ENCODE measurements around the gene MARCHF2. TPM values are rescaled to one million over a fixed set of nuclear protein-coding genes. Genes with fewer than 3 reads are reported as not detected.

MARCHF2 gene
- total and polyA plus RNA-seq, 9 of the 15 experiments (the other 6 are each of a cell fraction or from before 2014, with no cell fraction given), result 0.39 to 6.4 (median 2.2) TPM

DNA sequence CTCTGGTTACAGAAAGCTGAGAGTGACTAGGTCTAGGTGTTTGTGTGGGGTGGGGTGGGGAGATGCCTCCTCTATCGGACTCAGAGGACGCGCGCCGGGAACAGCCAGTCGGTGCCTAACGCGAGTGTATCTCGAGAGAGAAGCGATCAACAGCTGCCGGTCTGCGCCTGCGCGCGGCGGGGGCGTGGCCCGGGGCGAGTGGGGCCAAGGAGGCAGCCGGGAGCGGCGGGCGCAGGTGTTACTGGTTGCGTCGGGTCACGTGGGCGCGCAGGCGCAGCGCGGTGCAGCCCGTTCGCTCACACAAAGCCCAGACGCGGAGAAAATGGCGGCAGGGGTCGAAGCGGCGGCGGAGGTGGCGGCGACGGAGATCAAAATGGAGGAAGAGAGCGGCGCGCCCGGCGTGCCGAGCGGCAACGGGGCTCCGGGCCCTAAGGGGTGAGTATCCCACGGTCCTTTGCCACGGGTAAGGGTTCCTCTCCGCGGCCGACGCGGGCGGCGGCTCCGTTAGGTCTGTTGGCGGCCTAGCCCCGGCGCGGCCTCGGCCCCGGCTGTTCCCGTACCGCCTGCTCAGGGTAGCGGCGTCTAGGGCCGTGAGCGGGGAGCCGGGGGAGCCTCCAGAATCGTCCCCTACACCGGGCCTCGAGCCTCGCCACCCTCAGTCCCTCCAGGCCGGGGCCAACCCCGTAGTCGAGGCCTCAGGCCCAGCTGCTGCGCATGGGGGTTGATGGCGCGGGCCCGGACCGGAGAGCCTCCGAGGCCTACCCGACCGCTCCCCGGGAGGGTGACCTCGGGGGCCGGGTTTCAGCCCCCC lies 31.8 kb downstream of the MARCHF2 start, which contains the start of gene HNRNPM (continued):
- TF ChIP-seq MEIS2 (IDR thresholded peaks at IDR 0.05; ENCODE audit: partially characterized antibody), result peak; percentile 93
- TF ChIP-seq, protein P1, sequence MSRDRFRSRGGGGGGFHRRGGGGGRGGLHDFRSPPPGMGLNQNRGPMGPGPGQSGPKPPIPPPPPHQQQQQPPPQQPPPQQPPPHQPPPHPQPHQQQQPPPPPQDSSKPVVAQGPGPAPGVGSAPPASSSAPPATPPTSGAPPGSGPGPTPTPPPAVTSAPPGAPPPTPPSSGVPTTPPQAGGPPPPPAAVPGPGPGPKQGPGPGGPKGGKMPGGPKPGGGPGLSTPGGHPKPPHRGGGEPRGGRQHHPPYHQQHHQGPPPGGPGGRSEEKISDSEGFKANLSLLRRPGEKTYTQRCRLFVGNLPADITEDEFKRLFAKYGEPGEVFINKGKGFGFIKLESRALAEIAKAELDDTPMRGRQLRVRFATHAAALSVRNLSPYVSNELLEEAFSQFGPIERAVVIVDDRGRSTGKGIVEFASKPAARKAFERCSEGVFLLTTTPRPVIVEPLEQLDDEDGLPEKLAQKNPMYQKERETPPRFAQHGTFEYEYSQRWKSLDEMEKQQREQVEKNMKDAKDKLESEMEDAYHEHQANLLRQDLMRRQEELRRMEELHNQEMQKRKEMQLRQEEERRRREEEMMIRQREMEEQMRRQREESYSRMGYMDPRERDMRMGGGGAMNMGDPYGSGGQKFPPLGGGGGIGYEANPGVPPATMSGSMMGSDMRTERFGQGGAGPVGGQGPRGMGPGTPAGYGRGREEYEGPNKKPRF (IDR thresholded peaks at IDR 0.05; ENCODE audit: low read depth, low read length), result no peak
- peak; percentile 64; the same call in 1 of the 2 replicates for TF ChIP-seq SAFB (IDR thresholded peaks at IDR 0.05; ENCODE audit: borderline replicate concordance, low read depth, low read length)
- no peak for TF ChIP-seq ARHGAP35 (IDR thresholded peaks at IDR 0.05; ENCODE audit: partially characterized antibody)
- no peak for TF ChIP-seq ZNF217 (CRISPR knock-in tag; IDR thresholded peaks at IDR 0.05)
- no peak for TF ChIP-seq MED1 (CRISPR knock-in tag; IDR thresholded peaks at IDR 0.05; ENCODE audit: borderline replicate concordance)
- peak; percentile 90 for TF ChIP-seq RAD51 (IDR thresholded peaks at IDR 0.05; ENCODE audit: borderline replicate concordance, low read depth)
- TF ChIP-seq EHMT2 (IDR thresholded peaks at IDR 0.05), result no peak
- TF ChIP-seq LCOR (CRISPR knock-in tag; IDR thresholded peaks at IDR 0.05), result peak; percentile 76
- TF ChIP-seq PML (IDR thresholded peaks at IDR 0.05; ENCODE audit: low read length), result peak; percentile 55
- TF ChIP-seq, protein P2, sequence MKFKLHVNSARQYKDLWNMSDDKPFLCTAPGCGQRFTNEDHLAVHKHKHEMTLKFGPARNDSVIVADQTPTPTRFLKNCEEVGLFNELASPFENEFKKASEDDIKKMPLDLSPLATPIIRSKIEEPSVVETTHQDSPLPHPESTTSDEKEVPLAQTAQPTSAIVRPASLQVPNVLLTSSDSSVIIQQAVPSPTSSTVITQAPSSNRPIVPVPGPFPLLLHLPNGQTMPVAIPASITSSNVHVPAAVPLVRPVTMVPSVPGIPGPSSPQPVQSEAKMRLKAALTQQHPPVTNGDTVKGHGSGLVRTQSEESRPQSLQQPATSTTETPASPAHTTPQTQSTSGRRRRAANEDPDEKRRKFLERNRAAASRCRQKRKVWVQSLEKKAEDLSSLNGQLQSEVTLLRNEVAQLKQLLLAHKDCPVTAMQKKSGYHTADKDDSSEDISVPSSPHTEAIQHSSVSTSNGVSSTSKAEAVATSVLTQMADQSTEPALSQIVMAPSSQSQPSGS (CRISPR knock-in tag; IDR thresholded peaks at IDR 0.05), result no peak
- no peak for TF ChIP-seq LEF1 (IDR thresholded peaks at IDR 0.05)
- TF ChIP-seq, protein P3, sequence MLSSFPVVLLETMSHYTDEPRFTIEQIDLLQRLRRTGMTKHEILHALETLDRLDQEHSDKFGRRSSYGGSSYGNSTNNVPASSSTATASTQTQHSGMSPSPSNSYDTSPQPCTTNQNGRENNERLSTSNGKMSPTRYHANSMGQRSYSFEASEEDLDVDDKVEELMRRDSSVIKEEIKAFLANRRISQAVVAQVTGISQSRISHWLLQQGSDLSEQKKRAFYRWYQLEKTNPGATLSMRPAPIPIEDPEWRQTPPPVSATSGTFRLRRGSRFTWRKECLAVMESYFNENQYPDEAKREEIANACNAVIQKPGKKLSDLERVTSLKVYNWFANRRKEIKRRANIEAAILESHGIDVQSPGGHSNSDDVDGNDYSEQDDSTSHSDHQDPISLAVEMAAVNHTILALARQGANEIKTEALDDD (IDR thresholded peaks at IDR 0.05), result peak; percentile 93
- 0 out of 2 replicates have a peak, but pooled peaks have one; percentile 2 for TF ChIP-seq SMC3 (conservative IDR thresholded peaks at IDR 0.05; ENCODE audit: insufficient read depth, low read depth, low read length)
- TF ChIP-seq JUN (IDR thresholded peaks at IDR 0.05; ENCODE audit: borderline replicate concordance, low read depth, low read length), result 0 out of 2 replicates have a peak, but pooled peaks have one; percentile 41
- 0 out of 2 replicates have a peak, but pooled peaks have one; percentile 23 for TF ChIP-seq JUN (CRISPR knock-in tag; IDR thresholded peaks at IDR 0.05; ENCODE audit: borderline replicate concordance)
- TF ChIP-seq, protein P4, sequence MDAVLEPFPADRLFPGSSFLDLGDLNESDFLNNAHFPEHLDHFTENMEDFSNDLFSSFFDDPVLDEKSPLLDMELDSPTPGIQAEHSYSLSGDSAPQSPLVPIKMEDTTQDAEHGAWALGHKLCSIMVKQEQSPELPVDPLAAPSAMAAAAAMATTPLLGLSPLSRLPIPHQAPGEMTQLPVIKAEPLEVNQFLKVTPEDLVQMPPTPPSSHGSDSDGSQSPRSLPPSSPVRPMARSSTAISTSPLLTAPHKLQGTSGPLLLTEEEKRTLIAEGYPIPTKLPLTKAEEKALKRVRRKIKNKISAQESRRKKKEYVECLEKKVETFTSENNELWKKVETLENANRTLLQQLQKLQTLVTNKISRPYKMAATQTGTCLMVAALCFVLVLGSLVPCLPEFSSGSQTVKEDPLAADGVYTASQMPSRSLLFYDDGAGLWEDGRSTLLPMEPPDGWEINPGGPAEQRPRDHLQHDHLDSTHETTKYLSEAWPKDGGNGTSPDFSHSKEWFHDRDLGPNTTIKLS (IDR thresholded peaks at IDR 0.05; ENCODE audit: borderline replicate concordance, low read depth), result peak; percentile 13; the same call in 1 of the 2 replicates
- peak; percentile 83; the same call in 1 of the 2 replicates for TF ChIP-seq PHF8 (IDR thresholded peaks at IDR 0.05; ENCODE audit: borderline replicate concordance, low read length)
- peak; percentile 87 for TF ChIP-seq POLR2B (IDR thresholded peaks at IDR 0.05; ENCODE audit: low read depth, partially characterized antibody)
- TF ChIP-seq CHD2 (IDR thresholded peaks at IDR 0.05; ENCODE audit: low read depth, low read length), result peak; percentile 88
- TF ChIP-seq FOSL1 (tag; conservative IDR thresholded peaks at IDR 0.05), result 0 out of 2 replicates have a peak, but pooled peaks have one; percentile 14
- TF ChIP-seq CBFB (CRISPR knock-in tag; IDR thresholded peaks at IDR 0.05), result 0 out of 2 replicates have a peak, but pooled peaks have one; percentile 28
